A673 (cell line): ENCODE measurements around the gene KCNS3. TPM values are rescaled to one million over a fixed set of nuclear protein-coding genes. Genes with fewer than 3 reads are reported as not detected.
A peak's percentile ranks its signal among the peaks of the same experiment; 100 is the strongest.

Source experiments
- BruUV-seq: library from RNA; stranded (reverse); fragments of 400-500 nt; replicated peaks from 2 replicates; lab custom pipeline; 2021; lab: Mats Ljungman, UMichigan
- CTCF ChIA-PET: fragments of 300-600 bp; sonication (Branson Sonifier 250); formaldehyde crosslinking; loops from one replicate; lab custom pipeline; 2022; ENCODE audit warnings: antibody characterized with exemption; lab: Charles Lee
- POLR2A ChIA-PET: fragments of 300-600 bp; sonication (Branson Sonifier 250); formaldehyde crosslinking; loops from one replicate; lab custom pipeline; 2022; ENCODE audit warnings: antibody characterized with exemption; ENCODE audit not compliant: low non-redundant PET; lab: Charles Lee
- DNase-seq: peaks from one replicate; pipeline ENCODE4 v3.0.0-alpha.2; 2015; ENCODE audit warnings: low spot score
- H3K27ac ChIP-seq: fragments of 200-600 bp; sonication (generic); 2 replicates; pipeline ENCODE4 v1.5.1; 2016; ENCODE audit warnings: mixed run types, low read depth, mild to moderate bottlenecking, mixed read lengths, antibody characterized with exemption, low read length; ENCODE audit not compliant: poor library complexity, severe bottlenecking
- H3K27me3 ChIP-seq: fragments of 200-600 bp; sonication (generic); replicated peaks from 2 replicates; pipeline ENCODE4 v1.6.1; 2017; ENCODE audit warnings: mixed run types, low read depth, mild to moderate bottlenecking, mixed read lengths, antibody characterized with exemption, low read length; ENCODE audit not compliant: insufficient read depth, poor library complexity
- H3K36me3 ChIP-seq: fragments of 200-600 bp; sonication (generic); 2 replicates; pipeline ENCODE4 v1.6.1; 2016; ENCODE audit warnings: mixed run types, mild to moderate bottlenecking, mixed read lengths, antibody characterized with exemption, low read length; ENCODE audit not compliant: insufficient read depth, poor library complexity, severe bottlenecking
- H3K4me1 ChIP-seq: fragments of 200-600 bp; sonication (generic); 2 replicates; pipeline ENCODE4 v1.6.1; 2017; ENCODE audit warnings: mixed run types, mild to moderate bottlenecking, mixed read lengths, antibody characterized with exemption, low read length; ENCODE audit not compliant: insufficient read depth, poor library complexity, severe bottlenecking
- H3K4me3 ChIP-seq: fragments of 200-600 bp; sonication (generic); 2 replicates; pipeline ENCODE4 v1.5.1; 2016; ENCODE audit warnings: low read depth, mixed run types, mild to moderate bottlenecking, mixed read lengths, low read length; ENCODE audit not compliant: poor library complexity, severe bottlenecking
- H3K9me3 ChIP-seq: fragments of 200-600 bp; sonication (generic); 2 replicates; pipeline ENCODE4 v1.6.1; 2016; ENCODE audit warnings: mixed run types, low read depth, mild to moderate bottlenecking, mixed read lengths, antibody characterized with exemption, low read length; ENCODE audit not compliant: poor library complexity, severe bottlenecking
- CTCF ChIP-seq: fragments of 300-800, 200-600 bp; sonication (generic); conservative IDR thresholded peaks from 2 replicates; pipeline ENCODE4 v1.5.1; 2017; ENCODE audit warnings: low read depth, mild to moderate bottlenecking, antibody characterized with exemption, low read length, moderate library complexity, mixed read lengths
- EZH2 ChIP-seq: fragments of 200-600 bp; sonication (generic); IDR thresholded peaks from 2 replicates; pipeline ENCODE4 v1.6.1; 2017; ENCODE audit warnings: borderline replicate concordance, low read depth, mild to moderate bottlenecking, mixed read lengths, antibody characterized with exemption, low read length; ENCODE audit not compliant: poor library complexity, severe bottlenecking
- intact Hi-C: fragments of 100-400 bp; cut with micrococcal nuclease; formaldehyde crosslinking; loops from one replicate; pipeline ENCODE4 v1.10.0; 2022; ENCODE audit not compliant: unreplicated experiment
- total RNA-seq: library from RNA; stranded (reverse); gene quantifications from 2 replicates; pipeline ENCODE4 v1.2.3, GENCODE V29; 2021

Gene KCNS3
- total RNA-seq, 1 experiment from 2014 or later, result 12.7 TPM

DNA sequence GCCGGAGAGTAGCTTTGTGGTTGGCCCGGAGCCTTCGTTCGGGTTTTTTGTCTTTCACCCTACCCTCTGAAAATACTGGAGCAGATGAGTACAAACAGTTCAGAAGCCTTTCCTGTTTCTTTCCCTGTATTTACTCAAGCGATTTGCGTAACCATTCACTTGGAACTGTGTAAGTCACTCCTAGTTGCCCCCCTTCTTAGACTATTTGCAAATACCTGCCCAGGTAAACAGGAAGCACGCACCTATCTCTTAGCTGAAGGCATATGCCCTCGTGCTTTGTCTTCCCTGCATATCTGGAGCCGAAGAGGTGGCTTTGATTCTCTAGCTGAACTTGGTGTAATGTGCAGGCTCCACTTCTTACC is 1.4 kb downstream of the KCNS3 start:
- ChIA-PET POLR2A (no interaction called here), CTCF (no interaction called here)
- no peaks in the 10 kb centered on the region for H3K27me3 ChIP-seq
- peaks cover 4% of the 10 kb centered on the region for H3K4me1 ChIP-seq
- no peaks in the 10 kb centered on the region for H3K36me3 ChIP-seq
- TF ChIP-seq EZH2 (no peak), CTCF (no peak)
- BruUV-seq, result no TSS peak
- DNase-seq, result no peak
- peak overlapping the region; percentile 83 for H3K4me3 ChIP-seq
- intact Hi-C loops, result loop anchor here (5.0 kb wide), 1 partner anchor 292 kb away; no protein-coding TSS in a partner anchor
- H3K27ac ChIP-seq, result no peak overlapping the region
- H3K9me3 ChIP-seq, result no peaks in the 10 kb centered on the region

DNA sequence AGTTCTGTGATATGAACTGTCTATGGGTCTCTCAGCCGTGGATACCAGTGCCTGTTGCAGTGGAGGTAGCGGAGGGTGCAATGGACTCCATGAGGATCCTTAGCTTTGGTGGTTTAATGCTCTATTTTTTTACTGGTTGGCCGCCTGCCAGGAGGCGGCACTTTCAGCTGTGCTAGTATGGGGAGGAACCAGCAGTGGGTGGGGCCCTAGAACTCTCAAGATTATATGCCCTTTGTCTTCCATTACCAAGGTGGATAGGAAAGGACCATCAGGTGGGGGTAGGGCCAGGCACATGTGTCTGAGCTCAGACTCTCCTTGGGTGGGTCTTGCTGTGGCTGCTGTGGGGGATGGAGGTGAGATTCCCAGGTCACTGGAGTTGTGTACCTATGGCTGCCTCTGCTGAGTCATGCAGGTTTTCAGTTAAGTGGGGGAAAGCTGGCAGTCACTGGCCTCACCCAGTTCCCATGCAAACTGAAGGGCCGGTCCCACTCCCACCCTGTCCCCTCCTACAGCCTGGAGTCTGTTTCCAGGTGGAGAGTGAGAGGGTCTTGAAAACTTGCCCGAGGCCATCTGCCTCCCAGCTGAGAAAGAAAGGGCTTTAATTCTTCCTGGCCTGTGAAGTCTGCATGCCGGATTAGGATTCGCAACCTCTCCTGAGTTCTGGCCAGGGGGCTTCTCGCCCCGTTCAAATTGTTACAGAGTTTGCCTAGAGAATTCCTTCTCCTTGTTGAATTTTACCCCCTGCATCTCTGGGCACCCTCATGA is 14.5 kb downstream of the KCNS3 start:
- peak; percentile 36 for DNase-seq
- intact Hi-C loops, result no loop called here
- H3K4me3 ChIP-seq, result no peak overlapping the region
- no TSS peak for BruUV-seq
- CTCF ChIA-PET, result no interaction called here
- H3K27me3 ChIP-seq, result no peaks in the 10 kb centered on the region
- POLR2A ChIA-PET, result interaction anchor here (1.2 kb wide), 1 partner anchor 38 kb away, joined by 3 read pairs; no protein-coding TSS in a partner anchor
- H3K36me3 ChIP-seq, result no peaks in the 10 kb centered on the region
- peaks cover 4% of the 10 kb centered on the region for H3K9me3 ChIP-seq
- H3K27ac ChIP-seq, result no peak overlapping the region
- H3K4me1 ChIP-seq, result no peaks in the 10 kb centered on the region
- no peak for TF ChIP-seq EZH2

DNA sequence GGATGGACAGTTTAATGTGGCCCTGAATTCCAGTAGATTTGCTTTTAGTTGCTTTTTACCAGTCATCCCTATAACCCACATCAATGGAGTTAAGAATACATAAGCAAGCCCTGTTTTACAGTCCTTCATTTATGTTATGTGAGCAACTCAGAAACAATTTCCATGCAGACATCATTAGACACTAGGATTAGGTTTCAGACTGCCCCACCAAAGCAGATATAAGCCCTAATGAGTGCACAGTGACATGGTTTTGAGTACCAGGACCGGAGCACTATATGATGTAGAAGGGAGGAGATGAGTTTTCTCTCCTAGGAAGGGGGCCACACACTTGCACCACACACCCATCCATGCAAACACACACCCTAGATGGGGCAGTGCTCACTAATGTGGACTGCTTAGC is 15.5 kb downstream of the KCNS3 start:
- H3K9me3 ChIP-seq, result peaks cover 6% of the 10 kb centered on the region
- H3K36me3 ChIP-seq, result no peaks in the 10 kb centered on the region
- POLR2A ChIA-PET, result interaction anchor here (1.2 kb wide), 1 partner anchor 37 kb away, joined by 3 read pairs; no protein-coding TSS in a partner anchor
- no peak overlapping the region for H3K27ac ChIP-seq
- no peak for DNase-seq
- no peaks in the 10 kb centered on the region for H3K27me3 ChIP-seq
- no peak for TF ChIP-seq CTCF
- no peak for TF ChIP-seq EZH2
- intact Hi-C loops, result no loop called here
- CTCF ChIA-PET, result no interaction called here
- H3K4me3 ChIP-seq, result no peak overlapping the region
- H3K4me1 ChIP-seq, result no peaks in the 10 kb centered on the region
- BruUV-seq, result no TSS peak
